ENCODE measurements around the gene USH2A.

GRCh38 chr1:216332462-216332861 is 90.8 kb downstream of the USH2A start:
- TF ChIP-seq MAX (IDR thresholded peaks at IDR 0.05) (no peak), YY1 (IDR thresholded peaks at IDR 0.05; ENCODE audit: low read depth) (no peak)
